Upper lobe of left lung (tissue), 4 donors: ENCODE measurements around the gene PRICKLE2.

Source experiments
- POLR2A ChIP-seq, 4 donors: fragments of 450-650 bp; IDR thresholded peaks; one replicate each; pipeline ENCODE4 v1.5.1; 2016 to 2017; ENCODE audit warnings: antibody characterized with exemption in 4 of 4, mild to moderate bottlenecking in 2 of 4
- POLR2AphosphoS5 ChIP-seq, 2 donors: sonication (generic); formaldehyde crosslinking; IDR thresholded peaks; one replicate each; pipeline ENCODE4 v1.5.1; 2017; ENCODE audit warnings: antibody characterized with exemption in 2 of 2
- TF ChIP-seq, protein P1 (sequence below), 6 experiments: fragments of 450-650 bp in 4 of 6; fragments of 200-600 bp in 2 of 6; sonication (generic) in 2 of 6; IDR thresholded peaks; one replicate each; pipeline ENCODE4 v1.5.1; 2016 to 2019; ENCODE audit warnings: antibody characterized with exemption in 6 of 6

DNA sequence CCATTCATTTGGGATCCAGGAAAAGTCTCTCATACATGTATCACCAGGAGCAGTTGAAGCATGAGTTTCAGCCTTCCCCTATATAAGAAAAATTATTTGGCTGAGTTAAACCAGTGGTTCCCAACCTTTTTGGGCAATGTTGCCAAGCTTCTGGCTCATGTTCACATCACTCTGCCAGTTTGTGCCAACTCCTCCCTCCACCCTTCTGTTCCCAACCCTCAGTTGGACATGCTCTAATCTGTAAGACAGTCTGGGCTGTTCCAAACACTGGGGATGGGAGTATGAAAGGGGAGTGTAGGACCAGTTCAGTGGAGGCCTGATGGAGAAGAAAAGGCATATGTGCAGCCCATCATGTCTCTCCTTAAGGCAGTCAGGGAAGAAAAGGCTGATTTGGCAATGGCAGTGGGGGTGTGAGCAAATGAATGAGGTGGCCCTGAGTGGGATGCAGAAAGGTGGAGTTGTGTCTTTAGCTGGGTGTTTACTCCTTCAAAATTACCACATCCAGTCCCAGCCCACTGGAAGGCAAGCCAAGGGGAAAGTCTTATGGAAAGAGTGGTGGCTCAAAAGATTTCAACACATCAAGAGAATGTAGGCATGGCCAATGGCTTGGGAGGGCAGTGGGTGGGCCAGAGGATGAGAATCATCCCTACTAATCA lies 32.0 kb upstream of the PRICKLE2 start:
- TF ChIP-seq POLR2A (IDR thresholded peaks at IDR 0.05), result no peak
- TF ChIP-seq, protein P1, sequence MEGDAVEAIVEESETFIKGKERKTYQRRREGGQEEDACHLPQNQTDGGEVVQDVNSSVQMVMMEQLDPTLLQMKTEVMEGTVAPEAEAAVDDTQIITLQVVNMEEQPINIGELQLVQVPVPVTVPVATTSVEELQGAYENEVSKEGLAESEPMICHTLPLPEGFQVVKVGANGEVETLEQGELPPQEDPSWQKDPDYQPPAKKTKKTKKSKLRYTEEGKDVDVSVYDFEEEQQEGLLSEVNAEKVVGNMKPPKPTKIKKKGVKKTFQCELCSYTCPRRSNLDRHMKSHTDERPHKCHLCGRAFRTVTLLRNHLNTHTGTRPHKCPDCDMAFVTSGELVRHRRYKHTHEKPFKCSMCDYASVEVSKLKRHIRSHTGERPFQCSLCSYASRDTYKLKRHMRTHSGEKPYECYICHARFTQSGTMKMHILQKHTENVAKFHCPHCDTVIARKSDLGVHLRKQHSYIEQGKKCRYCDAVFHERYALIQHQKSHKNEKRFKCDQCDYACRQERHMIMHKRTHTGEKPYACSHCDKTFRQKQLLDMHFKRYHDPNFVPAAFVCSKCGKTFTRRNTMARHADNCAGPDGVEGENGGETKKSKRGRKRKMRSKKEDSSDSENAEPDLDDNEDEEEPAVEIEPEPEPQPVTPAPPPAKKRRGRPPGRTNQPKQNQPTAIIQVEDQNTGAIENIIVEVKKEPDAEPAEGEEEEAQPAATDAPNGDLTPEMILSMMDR (IDR thresholded peaks at IDR 0.05), result no peak
- TF ChIP-seq POLR2AphosphoS5 (IDR thresholded peaks at IDR 0.05), result no peak
